ENCODE measurements around the gene SLC25A17. TPM values are rescaled to one million over a fixed set of nuclear protein-coding genes. Genes with fewer than 3 reads are reported as not detected.

Gene SLC25A17
- total RNA-seq, 1 donor from 2014 or later = 62.1 TPM

- no peaks in the 10 kb centered on the region for H3K27me3 ChIP-seq
- no peak overlapping the region for H3K4me3 ChIP-seq
- H3K9me3 ChIP-seq = no peaks in the 10 kb centered on the region
- peaks cover 22 to 40% of the 10 kb centered on the region in 2 donors for H3K36me3 ChIP-seq
- TF ChIP-seq CTCF (IDR thresholded peaks at IDR 0.05) = no peak
- H3K27ac ChIP-seq = no peak overlapping the region
- H3K4me1 ChIP-seq = peaks cover 0 to under 1% of the 10 kb centered on the region in 2 donors
- DNase-seq (ENCODE audit: low spot score in 2 of 2) = no peak
- intact Hi-C loops (cut with DNase I) = no loop called here
Measured at GRCh38 chr22:40823426-40823825, 4.3 kb upstream of the SLC25A17 start.

DNA sequence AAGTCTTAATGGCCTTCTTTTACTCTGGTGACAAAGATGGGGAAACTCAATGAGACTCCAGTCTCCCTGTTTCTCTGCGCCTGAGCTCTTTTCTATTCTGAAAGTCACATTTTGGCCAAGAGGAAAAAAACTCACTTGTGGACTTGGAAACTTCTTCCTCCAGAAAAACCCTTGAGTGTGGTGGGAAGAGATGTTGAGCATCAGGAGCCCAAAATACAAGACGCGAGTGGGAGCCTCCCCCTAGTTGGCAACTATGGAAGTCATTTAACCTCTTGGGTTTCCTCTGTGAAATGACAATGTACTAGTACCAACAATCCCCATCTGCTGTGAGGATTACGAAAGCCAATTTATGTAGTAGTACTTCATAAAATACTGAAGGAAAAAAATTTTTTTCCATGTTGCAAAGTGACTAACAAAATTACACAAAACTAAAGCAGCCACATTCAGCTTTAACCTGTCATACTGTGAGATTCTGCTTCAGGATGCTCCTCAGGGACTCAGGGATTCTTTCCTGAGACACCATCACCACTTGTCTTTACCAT is 524 bp upstream of the SLC25A17 start:
- Histone ChIP-seq H3K4me1 (peaks cover 0 to 13% of the 10 kb centered on the region in 2 donors), H3K36me3 (peaks cover 6 to 10% of the 10 kb centered on the region in 2 donors), H3K27ac (peak overlapping the region; percentile 74 to 78), H3K27me3 (no peaks in the 10 kb centered on the region), H3K9me3 (no peaks in the 10 kb centered on the region), H3K4me3 (peak overlapping the region; percentile 82 to 90)
- intact Hi-C loops (cut with DNase I) = loop anchor here (1.0 to 10.0 kb wide), 5 partner anchors 38 to 1665 kb away; partner anchors contain the start of genes CBX7, MRTFA, RPS19BP1 and XPNPEP3
- no peak for TF ChIP-seq CTCF (IDR thresholded peaks at IDR 0.05)
- no peak for DNase-seq (ENCODE audit: low spot score in 2 of 2)

GRCh38 chr22:40818192-40818746 is 877 bp downstream of the SLC25A17 start:
- Histone ChIP-seq H3K9me3 (no peaks in the 10 kb centered on the region), H3K27me3 (no peaks in the 10 kb centered on the region), H3K4me3 (peak overlapping the region; percentile 82 to 90), H3K27ac (no peak overlapping the region), H3K36me3 (peaks cover 0 to 2% of the 10 kb centered on the region in 2 donors), H3K4me1 (peaks cover 0 to 13% of the 10 kb centered on the region in 2 donors)
- DNase-seq (ENCODE audit: low spot score in 2 of 2) = no peak
- no peak for TF ChIP-seq CTCF (IDR thresholded peaks at IDR 0.05)
- intact Hi-C loops (cut with DNase I) = loop anchor here (5.0 to 10.0 kb wide), 3 partner anchors 166 to 1663 kb away; partner anchors contain the start of genes CBX7 and RPS19BP1

DNA sequence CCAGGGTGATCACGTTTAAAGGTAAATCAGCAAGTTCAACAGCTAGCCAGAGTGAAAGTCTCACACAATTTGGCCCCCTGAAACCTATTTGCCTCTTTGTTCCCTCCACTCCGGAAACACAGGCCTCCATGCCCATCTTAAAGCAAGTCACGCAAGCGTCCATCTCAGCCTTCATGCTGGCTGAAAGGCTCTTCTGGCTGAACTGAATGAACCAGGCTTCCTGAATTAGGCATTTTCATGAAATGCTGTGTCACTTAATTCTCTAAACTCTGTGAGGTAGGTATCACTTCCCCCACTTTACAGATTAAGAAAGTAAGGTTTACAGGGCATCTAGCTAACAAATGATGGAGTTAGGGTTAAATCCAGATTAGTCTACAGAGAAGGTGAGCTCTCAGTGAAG is 1.4 kb downstream of the SLC25A17 start:
- peaks cover 0 to 6% of the 10 kb centered on the region in 2 donors for H3K36me3 ChIP-seq
- H3K27me3 ChIP-seq = no peaks in the 10 kb centered on the region
- peak overlapping the region; percentile 82 to 90 for H3K4me3 ChIP-seq
- H3K9me3 ChIP-seq = no peaks in the 10 kb centered on the region
- H3K27ac ChIP-seq = no peak overlapping the region
- no peak for TF ChIP-seq CTCF (IDR thresholded peaks at IDR 0.05)
- peaks cover 0 to 13% of the 10 kb centered on the region in 2 donors for H3K4me1 ChIP-seq
- DNase-seq (ENCODE audit: low spot score in 2 of 2) = no peak
- intact Hi-C loops (cut with DNase I) = loop anchor here (5.0 to 10.0 kb wide), 3 partner anchors 165 to 1663 kb away; partner anchors contain the start of genes CBX7 and RPS19BP1

- H3K27me3 ChIP-seq = no peaks in the 10 kb centered on the region
- peaks cover 0 to 15% of the 10 kb centered on the region in 2 donors for H3K4me1 ChIP-seq
- H3K9me3 ChIP-seq = no peaks in the 10 kb centered on the region
- H3K36me3 ChIP-seq = peaks cover 0 to 6% of the 10 kb centered on the region in 2 donors
- intact Hi-C loops (cut with DNase I) = loop anchor here (10.0 kb wide), 1 partner anchor 1659 kb away; the partner anchor contains the start of gene CBX7
- no peak overlapping the region for H3K27ac ChIP-seq
- no peak for DNase-seq (ENCODE audit: low spot score in 2 of 2)
- no peak for TF ChIP-seq CTCF (IDR thresholded peaks at IDR 0.05)
- no peak overlapping the region for H3K4me3 ChIP-seq
Measured at GRCh38 chr22:40813912-40814315, 5.2 kb downstream of the SLC25A17 start.

Measured in ascending aorta (tissue), 2 donors.